Activated CD4-positive, alpha-beta T cell treated with anti-CD3 and anti-CD28 coated beads, Interleukin-10, Interleukin-2, amounts not matched to agents 100 ng/mL and 50 ng/mL, durations not matched to agents 16 hours and 8 hours (primary cell): Measurements from ENCODE around the gene KRTAP4-5.
"Not testable (repeated sequence)": the region's sequence is repeated elsewhere in the genome, so short reads cannot be mapped to it uniquely, and the experiment has no call there.

Experiments used
- DNase-seq: peaks from one replicate; pipeline ENCODE4 v3.0.0-alpha.2; 2020

The KRTAP4-5 gene

GRCh38 chr17:41145261-41145660 is 4.4 kb downstream of the KRTAP4-5 start:
- no peak for DNase-seq

- DNase-seq, result no peak
These were observed 4.8 kb downstream of the KRTAP4-5 start for GRCh38 chr17:41144846-41145245.

GRCh38 chr17:41141361-41141760 is 8.3 kb downstream of the KRTAP4-5 start:
- no peak for DNase-seq

GRCh38 chr17:41140360-41141131 is 9.1 kb downstream of the KRTAP4-5 start, which contains the start of gene KRTAP4-6:
Gene KRTAP4-6, minus strand, starts transcription at chr17:41140544. Its CDS starts 57 bp downstream, at chr17:41140487.
- no peak for DNase-seq

GRCh38 chr17:41139865-41140264 is 9.8 kb downstream of the KRTAP4-5 start:
- not testable (repeated sequence) for DNase-seq

- DNase-seq, result no peak
These were observed 15.5 kb downstream of the KRTAP4-5 start for GRCh38 chr17:41133880-41134735.

GRCh38 chr17:41131979-41132378 is 17.6 kb downstream of the KRTAP4-5 start:
- DNase-seq, result no peak

- no peak for DNase-seq
These were observed 22.3 kb downstream of the KRTAP4-5 start for GRCh38 chr17:41127371-41127770.

GRCh38 chr17:41126412-41126811 is 23.2 kb downstream of the KRTAP4-5 start:
- no peak for DNase-seq

- DNase-seq, result no peak
These were observed 24.6 kb downstream of the KRTAP4-5 start for GRCh38 chr17:41125064-41125463.

GRCh38 chr17:41123991-41124371 is 25.6 kb downstream of the KRTAP4-5 start, which contains the start of gene KRTAP4-12:
Gene KRTAP4-12, minus strand, starts transcription at chr17:41124182. Its CDS starts 60 bp downstream, at chr17:41124122.
- DNase-seq, result not testable (repeated sequence)

GRCh38 chr17:41123292-41123990 is 26.2 kb downstream of the KRTAP4-5 start:
- not testable (repeated sequence) for DNase-seq

- DNase-seq, result no peak
These were observed 27.9 kb downstream of the KRTAP4-5 start for GRCh38 chr17:41121742-41122141.

GRCh38 chr17:41119696-41120690 is 29.6 kb downstream of the KRTAP4-5 start:
- not testable (repeated sequence) for DNase-seq

- DNase-seq, result no peak
These were observed 30.9 kb downstream of the KRTAP4-5 start for GRCh38 chr17:41118721-41119120.

- DNase-seq, result not testable (repeated sequence)
These were observed 31.7 kb downstream of the KRTAP4-5 start, which contains the start of gene KRTAP4-11 for GRCh38 chr17:41117846-41118386. Gene KRTAP4-11, minus strand, starts transcription at chr17:41118373. Its CDS starts 58 bp downstream, at chr17:41118315.

GRCh38 chr17:41116297-41116696 is 33.3 kb downstream of the KRTAP4-5 start:
- no peak for DNase-seq

GRCh38 chr17:41111151-41111885 is 38.3 kb downstream of the KRTAP4-5 start:
- DNase-seq, result no peak

- not testable (repeated sequence) for DNase-seq
These were observed 40.8 kb downstream of the KRTAP4-5 start for GRCh38 chr17:41108728-41109386.

GRCh38 chr17:41107941-41108450 is 41.6 kb downstream of the KRTAP4-5 start:
- no peak for DNase-seq
